Measurements from ENCODE around the gene NR1H3.

NR1H3 gene

DNA sequence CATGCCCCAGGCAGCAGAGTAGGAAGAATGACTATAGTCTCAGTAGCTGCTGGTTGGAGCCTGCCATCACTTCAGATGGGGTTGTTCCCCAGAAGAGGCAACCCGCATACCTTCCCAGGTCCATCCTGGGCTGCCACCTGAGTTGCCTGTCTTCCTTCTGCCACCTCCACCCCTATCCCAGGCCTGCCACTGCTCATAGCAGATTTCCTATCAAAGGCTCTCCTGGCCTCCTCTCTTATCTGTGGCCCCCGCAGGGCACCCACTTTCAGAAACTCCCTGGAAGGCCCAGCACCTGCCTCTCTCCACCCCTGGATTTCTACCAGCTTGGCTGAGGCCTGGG, 649 bp upstream of the NR1H3 start:
- in situ Hi-C loops (cut with MboI; ENCODE audit: low sequenced_read_pairs, unreplicated experiment) = no loop called here
- no peak for DNase-seq (ENCODE audit: low spot score)
- TF ChIP-seq, protein P1, sequence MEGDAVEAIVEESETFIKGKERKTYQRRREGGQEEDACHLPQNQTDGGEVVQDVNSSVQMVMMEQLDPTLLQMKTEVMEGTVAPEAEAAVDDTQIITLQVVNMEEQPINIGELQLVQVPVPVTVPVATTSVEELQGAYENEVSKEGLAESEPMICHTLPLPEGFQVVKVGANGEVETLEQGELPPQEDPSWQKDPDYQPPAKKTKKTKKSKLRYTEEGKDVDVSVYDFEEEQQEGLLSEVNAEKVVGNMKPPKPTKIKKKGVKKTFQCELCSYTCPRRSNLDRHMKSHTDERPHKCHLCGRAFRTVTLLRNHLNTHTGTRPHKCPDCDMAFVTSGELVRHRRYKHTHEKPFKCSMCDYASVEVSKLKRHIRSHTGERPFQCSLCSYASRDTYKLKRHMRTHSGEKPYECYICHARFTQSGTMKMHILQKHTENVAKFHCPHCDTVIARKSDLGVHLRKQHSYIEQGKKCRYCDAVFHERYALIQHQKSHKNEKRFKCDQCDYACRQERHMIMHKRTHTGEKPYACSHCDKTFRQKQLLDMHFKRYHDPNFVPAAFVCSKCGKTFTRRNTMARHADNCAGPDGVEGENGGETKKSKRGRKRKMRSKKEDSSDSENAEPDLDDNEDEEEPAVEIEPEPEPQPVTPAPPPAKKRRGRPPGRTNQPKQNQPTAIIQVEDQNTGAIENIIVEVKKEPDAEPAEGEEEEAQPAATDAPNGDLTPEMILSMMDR (IDR thresholded peaks at IDR 0.05; ENCODE audit: borderline replicate concordance, control extremely low read depth, extremely low read depth, insufficient read depth, missing control alignments) = no peak

DNA sequence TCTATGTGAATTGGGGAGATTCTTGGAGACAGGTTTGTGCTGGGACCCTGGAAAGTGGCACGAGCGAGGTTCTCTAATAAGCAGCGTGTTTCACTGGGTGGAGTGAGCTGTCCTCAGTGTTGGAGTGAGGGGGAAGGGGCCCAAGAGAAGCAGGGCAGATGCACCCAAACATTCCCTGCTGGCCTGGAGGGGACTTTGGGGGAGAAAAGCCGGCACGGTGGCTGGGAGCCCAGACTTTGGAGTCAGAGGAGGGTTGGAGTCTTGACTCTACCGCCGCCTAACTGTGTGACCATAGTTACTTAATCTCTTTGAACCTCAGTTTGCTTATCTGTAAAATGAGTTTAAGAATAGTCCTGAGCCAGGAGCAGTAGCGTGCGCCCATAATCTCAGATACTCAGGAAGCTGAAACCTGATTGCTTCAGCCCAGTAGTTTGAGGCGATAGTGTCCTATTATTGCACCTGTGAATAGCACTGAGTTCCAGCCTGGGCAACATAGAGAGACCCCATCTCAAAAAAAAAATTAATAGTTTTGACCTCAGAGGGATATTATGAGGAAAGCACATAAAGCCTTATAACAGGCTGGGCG, 614 bp downstream of the NR1H3 start:
- in situ Hi-C loops (cut with MboI; ENCODE audit: low sequenced_read_pairs, unreplicated experiment) = no loop called here
- TF ChIP-seq, protein P1 (IDR thresholded peaks at IDR 0.05; ENCODE audit: borderline replicate concordance, control extremely low read depth, extremely low read depth, insufficient read depth, missing control alignments) = no peak
- DNase-seq (ENCODE audit: low spot score) = no peak

DNA sequence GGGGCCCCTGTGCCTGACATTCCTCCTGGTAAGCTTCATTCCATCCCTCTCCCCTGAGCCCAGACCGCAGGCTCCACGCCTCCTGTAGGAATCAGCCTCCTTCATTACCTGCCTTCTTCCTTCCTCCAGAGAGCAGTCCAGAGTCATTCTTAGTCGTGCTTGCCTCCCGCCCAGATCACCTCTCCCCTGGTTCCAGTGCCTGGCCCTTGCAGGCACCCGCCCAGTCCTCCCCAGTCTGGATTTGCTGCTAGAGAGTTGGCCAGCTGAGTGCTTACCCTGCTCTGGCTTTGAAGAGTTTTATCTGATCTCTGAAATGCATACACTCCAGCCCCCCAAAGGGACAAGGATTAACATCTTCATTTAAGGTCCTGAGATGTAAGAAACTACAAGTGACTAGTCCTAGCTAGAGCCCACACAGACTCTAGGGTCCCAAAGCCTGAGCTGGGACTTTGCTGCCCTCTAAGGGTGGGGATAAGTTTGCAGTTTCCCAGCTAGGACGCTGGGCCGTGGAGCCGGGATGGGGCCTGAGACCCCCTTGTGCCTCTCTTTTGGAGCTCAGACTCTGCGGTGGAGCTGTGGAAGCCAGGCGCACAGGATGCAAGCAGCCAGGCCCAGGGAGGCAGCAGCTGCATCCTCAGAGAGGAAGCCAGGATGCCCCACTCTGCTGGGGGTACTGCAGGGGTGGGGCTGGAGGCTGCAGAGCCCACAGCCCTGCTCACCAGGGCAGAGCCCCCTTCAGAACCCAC, 1.6 kb downstream of the NR1H3 start:
- TF ChIP-seq, protein P1 (IDR thresholded peaks at IDR 0.05; ENCODE audit: borderline replicate concordance, control extremely low read depth, extremely low read depth, insufficient read depth, missing control alignments) = peak; percentile 37
- DNase-seq (ENCODE audit: low spot score) = peak; percentile 77
- in situ Hi-C loops (cut with MboI; ENCODE audit: low sequenced_read_pairs, unreplicated experiment) = no loop called here

DNA sequence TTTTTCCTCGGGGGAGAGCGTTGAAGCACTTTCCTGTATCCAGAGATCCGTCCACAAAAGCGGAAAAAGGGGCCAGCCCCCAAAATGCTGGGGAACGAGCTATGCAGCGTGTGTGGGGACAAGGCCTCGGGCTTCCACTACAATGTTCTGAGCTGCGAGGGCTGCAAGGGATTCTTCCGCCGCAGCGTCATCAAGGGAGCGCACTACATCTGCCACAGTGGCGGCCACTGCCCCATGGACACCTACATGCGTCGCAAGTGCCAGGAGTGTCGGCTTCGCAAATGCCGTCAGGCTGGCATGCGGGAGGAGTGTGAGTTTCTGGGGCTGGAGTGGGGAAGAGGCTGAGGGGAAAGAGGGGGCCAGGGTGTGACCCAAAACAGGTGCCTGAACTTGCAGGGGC, 2.6 kb downstream of the NR1H3 start:
- DNase-seq (ENCODE audit: low spot score) = no peak
- TF ChIP-seq, protein P1 (IDR thresholded peaks at IDR 0.05; ENCODE audit: borderline replicate concordance, control extremely low read depth, extremely low read depth, insufficient read depth, missing control alignments) = no peak
- in situ Hi-C loops (cut with MboI; ENCODE audit: low sequenced_read_pairs, unreplicated experiment) = loop anchor here (10.0 kb wide), 1 partner anchor 76 kb away; the partner anchor contains the start of gene PACSIN3

DNA sequence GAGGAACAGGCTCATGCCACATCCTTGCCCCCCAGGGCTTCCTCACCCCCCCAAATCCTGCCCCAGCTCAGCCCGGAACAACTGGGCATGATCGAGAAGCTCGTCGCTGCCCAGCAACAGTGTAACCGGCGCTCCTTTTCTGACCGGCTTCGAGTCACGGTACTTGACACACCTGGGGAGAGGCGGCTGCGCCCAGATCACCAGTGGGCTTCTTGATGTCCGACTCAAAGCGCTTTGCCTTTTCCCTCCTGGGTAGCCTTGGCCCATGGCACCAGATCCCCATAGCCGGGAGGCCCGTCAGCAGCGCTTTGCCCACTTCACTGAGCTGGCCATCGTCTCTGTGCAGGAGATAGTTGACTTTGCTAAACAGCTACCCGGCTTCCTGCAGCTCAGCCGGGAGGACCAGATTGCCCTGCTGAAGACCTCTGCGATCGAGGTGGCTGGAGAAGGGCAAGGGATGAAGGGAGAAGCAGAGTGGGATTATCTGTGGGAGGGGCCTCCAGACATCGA, 3.5 kb downstream of the NR1H3 start:
- TF ChIP-seq, protein P1 (IDR thresholded peaks at IDR 0.05; ENCODE audit: borderline replicate concordance, control extremely low read depth, extremely low read depth, insufficient read depth, missing control alignments) = no peak
- DNase-seq (ENCODE audit: low spot score) = no peak
- in situ Hi-C loops (cut with MboI; ENCODE audit: low sequenced_read_pairs, unreplicated experiment) = loop anchor here (10.0 kb wide), 1 partner anchor 77 kb away; the partner anchor contains the start of gene PACSIN3

DNA sequence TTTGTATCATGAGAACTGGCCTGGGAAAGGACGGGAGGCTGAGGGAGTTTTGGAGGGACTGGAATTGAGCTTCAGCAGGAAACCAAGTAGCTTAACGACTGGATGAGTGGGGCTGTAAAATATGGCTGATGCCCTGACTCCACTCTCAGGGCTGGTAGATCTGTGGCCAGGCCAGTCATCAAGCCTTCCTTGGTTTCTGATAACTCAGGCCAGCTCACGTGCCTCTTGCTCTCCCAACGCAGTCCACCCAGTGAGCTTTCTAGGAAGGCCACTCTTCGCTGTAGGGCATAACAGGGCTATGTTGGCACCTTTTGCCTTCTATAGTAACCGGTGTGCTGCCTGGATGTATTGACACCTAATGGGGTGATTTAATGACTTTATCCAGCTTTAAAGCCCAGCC, 6.3 kb downstream of the NR1H3 start:
- TF ChIP-seq, protein P1 (IDR thresholded peaks at IDR 0.05; ENCODE audit: borderline replicate concordance, control extremely low read depth, extremely low read depth, insufficient read depth, missing control alignments) = no peak
- DNase-seq (ENCODE audit: low spot score) = no peak
- in situ Hi-C loops (cut with MboI; ENCODE audit: low sequenced_read_pairs, unreplicated experiment) = loop anchor here (10.0 kb wide), 1 partner anchor 79 kb away; the partner anchor contains the start of gene PACSIN3

Measured in GM13976 (cell line).